Neural cell (in vitro differentiated cells): ENCODE measurements around the gene SLCO3A1. TPM values are rescaled to one million over a fixed set of nuclear protein-coding genes. Genes with fewer than 3 reads are reported as not detected.

Experiments
- H2AFZ ChIP-seq: fragments of 200-600, 300-800 bp; sonication (generic), shearing (Covaris generic); 2 replicates; pipeline ENCODE4 v1.6.0; 2014; ENCODE audit warnings: low read depth, mild to moderate bottlenecking, antibody characterized with exemption, low read length, moderate library complexity
- H3F3A ChIP-seq: fragments of 200-600 bp; shearing (Covaris generic); 2 replicates; pipeline ENCODE4 v1.6.1; 2016; ENCODE audit warnings: mild to moderate bottlenecking, moderate library complexity, mixed read lengths, antibody characterized with exemption, low read length; ENCODE audit not compliant: insufficient read depth, poor library complexity, severe bottlenecking
- H3K27ac ChIP-seq: fragments of 200-600, 300-800 bp; sonication (generic), shearing (Covaris generic); 2 replicates; pipeline ENCODE4 v1.5.1; 2014; ENCODE audit warnings: mild to moderate bottlenecking, low read length, moderate library complexity
- H3K27me3 ChIP-seq: fragments of 300-800, 200-600 bp; sonication (generic), shearing (Covaris generic); 2 replicates; pipeline ENCODE4 v1.6.0; 2014; ENCODE audit warnings: mild to moderate bottlenecking, low read depth, low read length, moderate library complexity; ENCODE audit not compliant: insufficient read depth
- H3K36me3 ChIP-seq: fragments of 300-800, 200-600 bp; sonication (generic), shearing (Covaris generic); 2 replicates; pipeline ENCODE4 v1.5.1; 2014; ENCODE audit warnings: mild to moderate bottlenecking, antibody characterized with exemption, low read length, moderate library complexity; ENCODE audit not compliant: insufficient read depth
- H3K4me2 ChIP-seq: fragments of 300-800, 200-600 bp; sonication (generic), shearing (Covaris generic); 2 replicates; pipeline ENCODE4 v1.6.0; 2014; ENCODE audit warnings: mild to moderate bottlenecking, low read length
- H3K4me3 ChIP-seq: fragments of 300-800, 200-600 bp; sonication (generic), shearing (Covaris generic); 2 replicates; pipeline ENCODE4 v1.5.1; 2014; ENCODE audit warnings: mild to moderate bottlenecking, low read length, moderate library complexity
- H3K79me2 ChIP-seq: fragments of 200-600 bp; shearing (Covaris generic); replicated peaks from 2 replicates; pipeline ENCODE4 v1.6.0; 2014; ENCODE audit warnings: mild to moderate bottlenecking, low read length, moderate library complexity; ENCODE audit not compliant: insufficient read depth
- H3K9ac ChIP-seq: fragments of 300-800, 200-600 bp; sonication (generic), shearing (Covaris generic); 2 replicates; pipeline ENCODE4 v1.6.1; 2016; ENCODE audit warnings: mild to moderate bottlenecking, low read length, mixed read lengths
- H3K9me2 ChIP-seq: fragments of 200-600 bp; shearing (Covaris generic); 2 replicates; pipeline ENCODE4 v1.6.1; 2016; ENCODE audit warnings: mild to moderate bottlenecking, low read length, mixed read lengths; ENCODE audit not compliant: insufficient read depth
- H3K9me3 ChIP-seq: fragments of 200-600, 300-800 bp; sonication (generic), shearing (Covaris generic); 2 replicates; pipeline ENCODE4 v1.6.1; 2016; ENCODE audit warnings: mild to moderate bottlenecking, mixed run types, low read length, moderate library complexity, mixed read lengths
- H4K20me1 ChIP-seq: fragments of 200-600 bp; shearing (Covaris generic); 2 replicates; pipeline ENCODE4 v1.6.1; 2016; ENCODE audit warnings: mild to moderate bottlenecking, mixed run types; ENCODE audit not compliant: insufficient read depth
- EP300 ChIP-seq: fragments of 450-650 bp; conservative IDR thresholded peaks from 2 replicates; pipeline ENCODE4 v1.6.1; 2014; ENCODE audit warnings: antibody characterized with exemption, mild to moderate bottlenecking, moderate library complexity; ENCODE audit not compliant: poor library complexity, severe bottlenecking
- EZH2 ChIP-seq: fragments of 200-600, 300-800 bp; shearing (Covaris generic), sonication (generic); IDR thresholded peaks from 2 replicates; pipeline ENCODE4 v1.6.1; 2014; ENCODE audit warnings: antibody characterized with exemption, low read length, borderline replicate concordance, mild to moderate bottlenecking; ENCODE audit not compliant: insufficient read depth, poor library complexity, severe bottlenecking
- MXI1 ChIP-seq: fragments of 450-650 bp; conservative IDR thresholded peaks from 2 replicates; pipeline ENCODE4 v1.6.1; 2014; ENCODE audit warnings: antibody characterized with exemption, mild to moderate bottlenecking; ENCODE audit not compliant: poor library complexity, severe bottlenecking
- POLR2AphosphoS5 ChIP-seq: IDR thresholded peaks from 2 replicates; pipeline ENCODE4 v1.6.1; 2012
- RAD21 ChIP-seq: fragments of 450-650 bp; conservative IDR thresholded peaks from 2 replicates; pipeline ENCODE4 v1.6.1; 2014; ENCODE audit warnings: antibody characterized with exemption, mild to moderate bottlenecking, moderate library complexity
- SMC3 ChIP-seq: fragments of 450-650 bp; conservative IDR thresholded peaks from 2 replicates; pipeline ENCODE4 v1.6.1; 2014; ENCODE audit warnings: antibody characterized with exemption, mild to moderate bottlenecking, moderate library complexity; ENCODE audit not compliant: poor library complexity
- TAF1 ChIP-seq: IDR thresholded peaks from 2 replicates; pipeline ENCODE4 v1.6.1; 2012; ENCODE audit warnings: low read depth
- polyA plus RNA-seq: library from polyadenylated mRNA; depleted of rRNA; stranded (reverse); fragments of >200 nt; gene quantifications from 2 replicates; pipeline ENCODE4 v1.2.3, GENCODE V29; 2014
- TF ChIP-seq, protein P1 (sequence below): fragments of 450-650 bp; IDR thresholded peaks from 2 replicates; pipeline ENCODE4 v1.5.1; 2014; ENCODE audit warnings: antibody characterized with exemption, mild to moderate bottlenecking, moderate library complexity; ENCODE audit not compliant: poor library complexity, severe bottlenecking
- TF ChIP-seq, protein P2 (sequence below): IDR thresholded peaks from 2 replicates; pipeline ENCODE4 v1.6.1; 2012; ENCODE audit warnings: borderline replicate concordance

SLCO3A1 gene
- polyA plus RNA-seq, 1 donor from 2014 or later, result 14.2 TPM

DNA sequence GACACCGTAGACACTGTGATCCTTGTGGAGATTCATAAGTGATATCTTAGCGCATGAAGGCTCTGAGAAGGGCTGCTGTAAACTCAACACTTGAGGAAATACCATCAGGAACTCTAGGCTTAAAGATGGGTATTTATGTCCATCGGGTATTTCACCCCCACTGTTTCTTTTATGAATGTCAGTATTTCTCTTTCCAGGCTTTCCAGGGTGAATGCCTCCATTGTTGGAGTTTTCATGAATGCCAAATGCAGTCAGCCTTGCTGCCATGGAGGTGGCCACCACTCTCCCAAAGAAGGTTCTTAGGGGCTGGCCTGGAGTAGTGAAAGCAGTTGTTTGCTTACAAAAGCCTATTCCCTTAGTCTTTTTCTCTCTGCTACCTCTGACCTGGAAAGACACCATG, 259.2 kb downstream of the SLCO3A1 start:
- Histone ChIP-seq H3F3A (no peaks in the 10 kb centered on the region), H3K4me2 (no peak overlapping the region), H3K9me3 (no peaks in the 10 kb centered on the region), H3K9me2 (no peaks in the 10 kb centered on the region), H3K9ac (no peak overlapping the region), H2AFZ (no peak overlapping the region), H3K36me3 (no peaks in the 10 kb centered on the region), H3K27ac (no peak overlapping the region), H3K79me2 (no peaks in the 10 kb centered on the region), H3K27me3 (no peaks in the 10 kb centered on the region), H3K4me3 (no peak overlapping the region), H4K20me1 (no peaks in the 10 kb centered on the region)
- TF ChIP-seq POLR2AphosphoS5, result no peak
- TF ChIP-seq TAF1, result no peak
- TF ChIP-seq EP300, result no peak
- TF ChIP-seq, protein P1, sequence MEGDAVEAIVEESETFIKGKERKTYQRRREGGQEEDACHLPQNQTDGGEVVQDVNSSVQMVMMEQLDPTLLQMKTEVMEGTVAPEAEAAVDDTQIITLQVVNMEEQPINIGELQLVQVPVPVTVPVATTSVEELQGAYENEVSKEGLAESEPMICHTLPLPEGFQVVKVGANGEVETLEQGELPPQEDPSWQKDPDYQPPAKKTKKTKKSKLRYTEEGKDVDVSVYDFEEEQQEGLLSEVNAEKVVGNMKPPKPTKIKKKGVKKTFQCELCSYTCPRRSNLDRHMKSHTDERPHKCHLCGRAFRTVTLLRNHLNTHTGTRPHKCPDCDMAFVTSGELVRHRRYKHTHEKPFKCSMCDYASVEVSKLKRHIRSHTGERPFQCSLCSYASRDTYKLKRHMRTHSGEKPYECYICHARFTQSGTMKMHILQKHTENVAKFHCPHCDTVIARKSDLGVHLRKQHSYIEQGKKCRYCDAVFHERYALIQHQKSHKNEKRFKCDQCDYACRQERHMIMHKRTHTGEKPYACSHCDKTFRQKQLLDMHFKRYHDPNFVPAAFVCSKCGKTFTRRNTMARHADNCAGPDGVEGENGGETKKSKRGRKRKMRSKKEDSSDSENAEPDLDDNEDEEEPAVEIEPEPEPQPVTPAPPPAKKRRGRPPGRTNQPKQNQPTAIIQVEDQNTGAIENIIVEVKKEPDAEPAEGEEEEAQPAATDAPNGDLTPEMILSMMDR, result no peak
- no peak for TF ChIP-seq EZH2
- TF ChIP-seq, protein P2, sequence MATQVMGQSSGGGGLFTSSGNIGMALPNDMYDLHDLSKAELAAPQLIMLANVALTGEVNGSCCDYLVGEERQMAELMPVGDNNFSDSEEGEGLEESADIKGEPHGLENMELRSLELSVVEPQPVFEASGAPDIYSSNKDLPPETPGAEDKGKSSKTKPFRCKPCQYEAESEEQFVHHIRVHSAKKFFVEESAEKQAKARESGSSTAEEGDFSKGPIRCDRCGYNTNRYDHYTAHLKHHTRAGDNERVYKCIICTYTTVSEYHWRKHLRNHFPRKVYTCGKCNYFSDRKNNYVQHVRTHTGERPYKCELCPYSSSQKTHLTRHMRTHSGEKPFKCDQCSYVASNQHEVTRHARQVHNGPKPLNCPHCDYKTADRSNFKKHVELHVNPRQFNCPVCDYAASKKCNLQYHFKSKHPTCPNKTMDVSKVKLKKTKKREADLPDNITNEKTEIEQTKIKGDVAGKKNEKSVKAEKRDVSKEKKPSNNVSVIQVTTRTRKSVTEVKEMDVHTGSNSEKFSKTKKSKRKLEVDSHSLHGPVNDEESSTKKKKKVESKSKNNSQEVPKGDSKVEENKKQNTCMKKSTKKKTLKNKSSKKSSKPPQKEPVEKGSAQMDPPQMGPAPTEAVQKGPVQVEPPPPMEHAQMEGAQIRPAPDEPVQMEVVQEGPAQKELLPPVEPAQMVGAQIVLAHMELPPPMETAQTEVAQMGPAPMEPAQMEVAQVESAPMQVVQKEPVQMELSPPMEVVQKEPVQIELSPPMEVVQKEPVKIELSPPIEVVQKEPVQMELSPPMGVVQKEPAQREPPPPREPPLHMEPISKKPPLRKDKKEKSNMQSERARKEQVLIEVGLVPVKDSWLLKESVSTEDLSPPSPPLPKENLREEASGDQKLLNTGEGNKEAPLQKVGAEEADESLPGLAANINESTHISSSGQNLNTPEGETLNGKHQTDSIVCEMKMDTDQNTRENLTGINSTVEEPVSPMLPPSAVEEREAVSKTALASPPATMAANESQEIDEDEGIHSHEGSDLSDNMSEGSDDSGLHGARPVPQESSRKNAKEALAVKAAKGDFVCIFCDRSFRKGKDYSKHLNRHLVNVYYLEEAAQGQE, result no peak
- TF ChIP-seq MXI1, result no peak
- no peak for TF ChIP-seq SMC3
- no peak for TF ChIP-seq RAD21

DNA sequence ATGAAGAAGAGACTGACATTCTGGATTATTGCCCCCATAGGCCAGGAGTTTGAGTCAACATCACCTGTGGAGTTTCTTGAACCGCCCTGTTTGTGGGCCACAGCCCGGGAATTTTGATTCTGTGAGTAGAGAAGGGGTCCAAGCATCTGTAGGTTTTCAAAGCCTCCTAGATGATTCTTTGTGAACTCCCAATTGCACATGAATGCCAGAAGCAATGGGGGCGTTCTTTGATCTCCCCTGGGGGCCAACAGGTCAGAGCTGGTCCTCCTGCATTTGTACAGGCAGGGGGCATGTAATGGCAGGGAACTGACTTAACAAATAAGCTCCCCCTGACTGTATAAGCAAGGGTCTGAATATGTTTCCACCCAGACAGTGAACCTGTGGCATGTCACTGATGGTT, 260.3 kb downstream of the SLCO3A1 start:
- no peak for TF ChIP-seq EP300
- TF ChIP-seq, protein P1, result no peak
- no peak for TF ChIP-seq EZH2
- TF ChIP-seq, protein P2, result no peak
- no peak for TF ChIP-seq SMC3
- no peak for TF ChIP-seq RAD21
- no peak for TF ChIP-seq MXI1
- no peak for TF ChIP-seq TAF1
- no peak for TF ChIP-seq POLR2AphosphoS5
- Histone ChIP-seq H3K27ac (no peak overlapping the region), H3F3A (no peaks in the 10 kb centered on the region), H3K79me2 (no peaks in the 10 kb centered on the region), H3K9ac (no peak overlapping the region), H4K20me1 (no peaks in the 10 kb centered on the region), H3K9me2 (no peaks in the 10 kb centered on the region), H2AFZ (no peak overlapping the region), H3K36me3 (no peaks in the 10 kb centered on the region), H3K27me3 (no peaks in the 10 kb centered on the region), H3K4me2 (no peak overlapping the region), H3K9me3 (no peaks in the 10 kb centered on the region), H3K4me3 (no peak overlapping the region)
